GM04503 (cell line): ENCODE results near the gene PARP4.
A peak's percentile ranks its signal among the peaks of the same experiment; 100 is the strongest.
"Not testable (repeated sequence)": the region's sequence is repeated elsewhere in the genome, so short reads cannot be mapped to it uniquely, and the experiment has no call there.

Experiments used
- DNase-seq: peaks from one replicate; pipeline ENCODE4 v3.0.0-alpha.2; 2012; ENCODE audit warnings: low read depth

Gene PARP4

GRCh38 chr13:24512197-24512907 is at the start of gene PARP4:
TSS of gene PARP4 (minus strand) at chr13:24512778. CDS start at chr13:24503776, 9,002 bp downstream.
- DNase-seq = peak; percentile 57

GRCh38 chr13:24560579-24561187 is 48.1 kb upstream of the PARP4 start:
- not testable (repeated sequence) for DNase-seq

- DNase-seq = not testable (repeated sequence)
Measured at GRCh38 chr13:24559431-24560218, 47.0 kb upstream of the PARP4 start.

- DNase-seq = no peak
Measured at GRCh38 chr13:24557081-24557480, 44.5 kb upstream of the PARP4 start.

GRCh38 chr13:24553892-24554291 is 41.3 kb upstream of the PARP4 start:
- not testable (repeated sequence) for DNase-seq

- not testable (repeated sequence) for DNase-seq
Measured at GRCh38 chr13:24541476-24542352, 29.1 kb upstream of the PARP4 start.

GRCh38 chr13:24541127-24541475 is 28.5 kb upstream of the PARP4 start:
- DNase-seq = no peak

- no peak for DNase-seq
Measured at GRCh38 chr13:24540236-24541126, 27.9 kb upstream of the PARP4 start.

GRCh38 chr13:24539500-24540165 is 27.1 kb upstream of the PARP4 start:
- DNase-seq = no peak

GRCh38 chr13:24529478-24529877 is 16.9 kb upstream of the PARP4 start:
- DNase-seq = no peak

- DNase-seq = no peak
Measured at GRCh38 chr13:24528816-24529398, 16.3 kb upstream of the PARP4 start.

GRCh38 chr13:24527266-24527775 is 14.7 kb upstream of the PARP4 start:
- no peak for DNase-seq

GRCh38 chr13:24520733-24521132 is 8.2 kb upstream of the PARP4 start:
- no peak for DNase-seq

GRCh38 chr13:24516919-24517318 is 4.3 kb upstream of the PARP4 start:
- no peak for DNase-seq

- no peak for DNase-seq
Measured at GRCh38 chr13:24512908-24513213, 283 bp upstream of the PARP4 start.

- DNase-seq = no peak
Measured at GRCh38 chr13:24511816-24512196, 772 bp downstream of the PARP4 start.

GRCh38 chr13:24511019-24511815 is 1.4 kb downstream of the PARP4 start:
- peak; percentile 49 for DNase-seq

GRCh38 chr13:24506698-24507335 is 5.8 kb downstream of the PARP4 start:
- no peak for DNase-seq

GRCh38 chr13:24506283-24506682 is 6.3 kb downstream of the PARP4 start:
- not testable (repeated sequence) for DNase-seq
